ENCODE measurements around the gene RTL10. TPM values are rescaled to one million over a fixed set of nuclear protein-coding genes. Genes with fewer than 3 reads are reported as not detected.
A peak's percentile ranks its signal among the peaks of the same experiment; 100 is the strongest.

RTL10 gene
- total RNA-seq, 1 donor from 2014 or later, result 10.9 TPM

DNA sequence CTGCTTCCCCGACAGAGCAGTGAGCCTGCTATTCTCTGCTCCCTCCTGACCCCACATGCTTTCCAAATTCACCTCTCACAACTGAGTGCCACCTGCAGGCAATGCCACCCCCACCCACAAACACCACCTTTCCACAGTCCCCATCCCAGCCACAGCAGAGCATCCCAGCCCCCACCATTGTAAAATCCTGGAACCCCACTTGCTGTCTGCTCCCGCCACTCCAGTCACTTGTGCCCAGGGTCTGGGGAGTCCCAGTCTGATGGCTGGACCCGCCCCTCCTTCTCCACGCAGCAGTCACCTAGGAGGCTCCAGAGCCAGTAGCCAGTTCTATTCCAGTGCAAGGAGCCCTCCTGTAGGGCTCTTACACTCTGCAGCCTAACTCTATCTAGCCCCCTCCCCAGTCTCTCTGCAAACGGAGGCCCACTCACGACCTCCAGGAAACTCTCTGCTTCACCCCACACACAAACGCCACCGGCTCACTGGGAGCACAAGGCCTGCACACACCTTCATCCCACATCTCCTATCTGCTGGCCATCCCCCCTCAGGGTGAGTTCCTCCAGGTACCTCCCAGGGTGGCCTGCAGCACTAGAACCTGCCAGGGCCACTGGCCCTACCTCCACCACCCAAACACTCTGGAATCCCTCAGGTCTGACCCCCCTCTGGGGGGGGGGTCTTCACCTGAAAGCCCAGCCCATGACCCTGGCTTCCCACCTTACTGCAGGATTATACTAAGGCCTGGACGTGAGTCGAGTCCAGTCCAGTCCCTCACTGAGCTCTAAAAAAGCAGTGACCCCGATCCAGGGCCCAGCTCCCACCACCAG is 1.4 kb downstream of the RTL10 start:
- Histone ChIP-seq H3K27me3 (ENCODE audit: control insufficient read depth, insufficient read depth, low read length) (no peaks in the 10 kb centered on the region), H3K36me3 (ENCODE audit: control insufficient read depth, insufficient read depth, low read length) (peaks cover 3% of the 10 kb centered on the region), H3K4me3 (ENCODE audit: low read depth, low read length) (peak overlapping the region; percentile 83)
- no peak for DNase-seq (ENCODE audit: low read depth)
- TF ChIP-seq, protein P1, sequence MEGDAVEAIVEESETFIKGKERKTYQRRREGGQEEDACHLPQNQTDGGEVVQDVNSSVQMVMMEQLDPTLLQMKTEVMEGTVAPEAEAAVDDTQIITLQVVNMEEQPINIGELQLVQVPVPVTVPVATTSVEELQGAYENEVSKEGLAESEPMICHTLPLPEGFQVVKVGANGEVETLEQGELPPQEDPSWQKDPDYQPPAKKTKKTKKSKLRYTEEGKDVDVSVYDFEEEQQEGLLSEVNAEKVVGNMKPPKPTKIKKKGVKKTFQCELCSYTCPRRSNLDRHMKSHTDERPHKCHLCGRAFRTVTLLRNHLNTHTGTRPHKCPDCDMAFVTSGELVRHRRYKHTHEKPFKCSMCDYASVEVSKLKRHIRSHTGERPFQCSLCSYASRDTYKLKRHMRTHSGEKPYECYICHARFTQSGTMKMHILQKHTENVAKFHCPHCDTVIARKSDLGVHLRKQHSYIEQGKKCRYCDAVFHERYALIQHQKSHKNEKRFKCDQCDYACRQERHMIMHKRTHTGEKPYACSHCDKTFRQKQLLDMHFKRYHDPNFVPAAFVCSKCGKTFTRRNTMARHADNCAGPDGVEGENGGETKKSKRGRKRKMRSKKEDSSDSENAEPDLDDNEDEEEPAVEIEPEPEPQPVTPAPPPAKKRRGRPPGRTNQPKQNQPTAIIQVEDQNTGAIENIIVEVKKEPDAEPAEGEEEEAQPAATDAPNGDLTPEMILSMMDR (IDR thresholded peaks at IDR 0.05; ENCODE audit: insufficient read depth, low read length, poor library complexity, severe bottlenecking), result no peak

DNA sequence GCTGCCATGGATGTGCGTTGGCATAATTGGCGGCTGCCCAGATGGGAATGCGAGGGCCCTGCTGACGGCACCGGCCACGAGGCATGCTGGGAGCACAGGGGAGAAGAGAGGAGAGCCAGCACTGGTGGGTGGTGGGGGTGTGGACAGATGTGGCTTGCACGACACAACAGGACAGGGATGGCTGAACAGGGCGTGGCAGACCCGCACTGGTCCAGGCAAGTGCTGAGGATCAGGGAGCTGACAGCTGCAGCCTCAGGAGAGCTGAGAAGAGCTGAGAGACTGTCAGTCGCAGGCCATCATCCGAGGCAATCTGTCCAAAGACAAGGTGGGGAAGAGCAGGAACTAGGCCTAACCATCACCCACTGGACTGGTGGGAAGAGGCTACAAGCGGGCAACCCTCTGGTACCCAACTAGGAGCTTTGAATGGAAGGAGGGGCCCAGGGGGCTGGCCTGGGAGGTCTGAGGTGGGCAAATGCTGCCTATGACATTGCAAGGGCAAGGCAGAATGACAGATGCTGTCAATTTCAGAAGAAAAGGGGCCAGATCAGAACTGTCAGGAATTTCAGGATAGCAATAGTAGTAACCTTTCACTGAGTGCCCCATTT is 2.4 kb downstream of the RTL10 start:
- H3K27me3 ChIP-seq (ENCODE audit: control insufficient read depth, insufficient read depth, low read length), result no peaks in the 10 kb centered on the region
- no peak for DNase-seq (ENCODE audit: low read depth)
- no peak overlapping the region for H3K4me3 ChIP-seq (ENCODE audit: low read depth, low read length)
- TF ChIP-seq, protein P1 (IDR thresholded peaks at IDR 0.05; ENCODE audit: insufficient read depth, low read length, poor library complexity, severe bottlenecking), result no peak
- peaks cover 3% of the 10 kb centered on the region for H3K36me3 ChIP-seq (ENCODE audit: control insufficient read depth, insufficient read depth, low read length)

DNA sequence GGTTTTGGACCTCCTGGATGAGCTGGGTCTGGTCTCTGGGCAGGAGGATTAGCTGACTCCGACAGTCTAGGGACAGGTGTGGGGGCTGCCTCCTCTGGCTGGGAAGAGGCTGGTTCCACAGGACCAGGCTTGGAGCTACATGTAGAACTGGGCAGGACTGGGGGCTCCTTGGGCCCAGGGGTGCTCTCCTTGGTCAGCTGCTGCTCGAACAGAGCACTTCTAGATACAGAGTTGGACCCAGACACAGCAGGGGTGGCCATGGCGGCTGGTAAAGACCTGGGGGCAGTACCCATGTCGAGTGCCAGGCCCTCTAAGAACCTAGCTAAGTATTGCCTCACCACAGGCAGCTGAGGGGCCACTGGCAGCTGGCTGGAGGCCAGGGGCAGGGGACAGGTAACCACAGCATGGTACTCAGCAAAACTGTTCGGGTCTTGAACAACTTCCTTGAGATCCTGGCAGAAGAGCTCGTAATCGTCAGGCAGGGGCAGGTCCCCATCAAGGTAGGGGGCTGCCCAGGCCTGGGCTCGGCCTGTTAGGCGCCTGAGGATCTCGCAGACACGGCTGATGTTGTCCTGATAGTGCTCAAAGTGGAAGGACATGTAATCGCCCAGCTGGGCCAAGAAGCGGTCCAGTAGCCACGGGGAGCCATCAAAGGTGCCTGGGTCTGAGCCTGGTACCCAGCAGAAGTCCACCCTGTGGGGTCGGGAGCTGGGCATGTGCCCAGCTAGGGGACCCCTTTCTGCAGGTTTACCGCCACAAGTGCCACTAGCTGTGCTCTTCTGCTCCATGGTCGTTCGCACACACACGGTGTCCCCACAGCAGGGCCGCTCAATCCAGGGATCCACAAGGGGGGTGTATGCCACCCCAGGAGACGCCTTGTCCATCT is 3.1 kb downstream of the RTL10 start:
- no peak for DNase-seq (ENCODE audit: low read depth)
- TF ChIP-seq, protein P1 (IDR thresholded peaks at IDR 0.05; ENCODE audit: insufficient read depth, low read length, poor library complexity, severe bottlenecking), result no peak
- Histone ChIP-seq H3K27me3 (ENCODE audit: control insufficient read depth, insufficient read depth, low read length) (no peaks in the 10 kb centered on the region), H3K4me3 (ENCODE audit: low read depth, low read length) (no peak overlapping the region), H3K36me3 (ENCODE audit: control insufficient read depth, insufficient read depth, low read length) (peaks cover 3% of the 10 kb centered on the region)

DNA sequence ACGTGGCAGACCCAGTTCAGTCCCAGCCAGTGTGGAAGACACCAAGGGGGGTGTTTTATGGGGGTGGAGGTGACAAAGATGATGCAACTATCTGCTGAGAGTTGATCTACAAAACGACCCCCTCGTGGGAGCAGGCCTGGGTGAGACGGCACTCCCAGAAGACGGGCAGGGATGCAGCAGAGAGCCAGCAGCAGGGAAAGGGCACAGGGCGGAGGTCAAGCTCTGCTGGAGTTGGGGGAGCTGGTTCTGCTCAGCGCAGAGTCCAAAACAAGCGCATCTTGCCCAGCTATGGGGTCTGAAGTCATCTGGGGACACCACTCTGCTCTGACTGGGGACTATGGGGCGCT is 3.9 kb downstream of the RTL10 start:
- H3K27me3 ChIP-seq (ENCODE audit: control insufficient read depth, insufficient read depth, low read length), result no peaks in the 10 kb centered on the region
- H3K4me3 ChIP-seq (ENCODE audit: low read depth, low read length), result no peak overlapping the region
- TF ChIP-seq, protein P1 (IDR thresholded peaks at IDR 0.05; ENCODE audit: insufficient read depth, low read length, poor library complexity, severe bottlenecking), result no peak
- peaks cover 3% of the 10 kb centered on the region for H3K36me3 ChIP-seq (ENCODE audit: control insufficient read depth, insufficient read depth, low read length)
- DNase-seq (ENCODE audit: low read depth), result no peak

DNA sequence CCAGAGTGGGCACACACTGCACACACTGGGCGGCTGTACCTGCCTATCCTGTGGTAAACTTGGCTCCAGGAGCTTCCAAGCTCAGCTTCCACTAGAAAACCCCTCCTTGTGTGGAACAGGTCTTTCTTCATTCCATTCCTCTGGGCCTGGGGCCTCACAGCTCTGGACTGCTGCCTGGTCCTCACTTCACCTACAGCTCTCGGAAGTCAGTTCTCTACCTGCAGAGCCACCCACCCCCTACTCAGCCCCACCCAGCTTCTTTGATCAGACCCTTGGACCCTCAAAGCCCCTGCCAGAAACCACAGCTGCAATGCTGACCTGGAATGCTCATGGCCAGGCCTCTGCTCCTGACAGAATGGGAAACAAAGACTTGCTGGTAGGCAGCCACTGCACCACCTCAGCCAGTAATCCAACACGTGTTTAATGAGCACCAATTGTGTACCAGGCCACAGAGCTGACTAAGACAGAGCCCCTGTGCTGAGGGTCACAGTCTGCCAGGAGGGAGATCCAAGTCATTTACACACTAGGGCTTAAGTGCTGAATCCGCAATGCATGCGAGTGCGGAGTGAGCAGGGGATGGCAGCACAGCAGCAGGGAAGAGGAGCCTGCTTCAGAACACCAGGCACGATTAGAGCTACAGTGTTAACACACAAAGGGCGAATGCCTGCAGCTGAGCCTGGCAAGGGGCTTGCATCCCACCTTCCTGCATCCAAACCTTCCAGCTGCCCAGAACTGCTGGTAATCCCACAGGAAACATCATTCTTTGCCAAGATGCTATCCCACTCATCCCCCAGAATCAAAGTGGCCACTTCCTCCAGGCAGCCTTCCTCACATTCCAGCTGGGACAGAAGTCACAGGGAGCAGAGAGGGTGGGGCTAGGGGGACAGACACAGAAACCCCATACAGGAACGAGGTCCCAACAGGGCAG is 4.6 kb downstream of the RTL10 start:
- DNase-seq (ENCODE audit: low read depth), result no peak
- no peaks in the 10 kb centered on the region for H3K27me3 ChIP-seq (ENCODE audit: control insufficient read depth, insufficient read depth, low read length)
- peaks cover 3% of the 10 kb centered on the region for H3K36me3 ChIP-seq (ENCODE audit: control insufficient read depth, insufficient read depth, low read length)
- H3K4me3 ChIP-seq (ENCODE audit: low read depth, low read length), result no peak overlapping the region
- TF ChIP-seq, protein P1 (IDR thresholded peaks at IDR 0.05; ENCODE audit: insufficient read depth, low read length, poor library complexity, severe bottlenecking), result no peak

All from kidney epithelial cell (primary cell).